Measurements from ENCODE around the gene SP140. TPM values are rescaled to one million over a fixed set of nuclear protein-coding genes. Genes with fewer than 3 reads are reported as not detected.
"Not testable (repeated sequence)": the region's sequence is repeated elsewhere in the genome, so short reads cannot be mapped to it uniquely, and the experiment has no call there.

The SP140 gene
- polyA plus RNA-seq, 2 donors = 0.28 to 0.71 TPM

GRCh38 chr2:230330725-230331124 lies 105.2 kb downstream of the SP140 start:
- H3K27ac ChIP-seq (ENCODE audit: low read depth in 2 of 2, low read length in 1 of 2) = no peak overlapping the region
- H3K36me3 ChIP-seq (ENCODE audit: control insufficient read depth in 2 of 2, insufficient read depth in 2 of 2, low read length in 1 of 2) = no peaks in the 10 kb centered on the region
- WGBS, 2 donors = 93% methylated on average over 7 of the region's 7 CpGs
- no peak overlapping the region for H3K4me3 ChIP-seq (ENCODE audit: low read depth in 1 of 2, low read length in 2 of 2)
- peaks cover 0 to 2% of the 10 kb centered on the region in 2 donors for H3K4me1 ChIP-seq (ENCODE audit: control insufficient read depth in 2 of 2, insufficient read depth in 2 of 2, low read length in 1 of 2)
- H3K27me3 ChIP-seq (ENCODE audit: control insufficient read depth in 1 of 2, insufficient read depth in 2 of 2, low read length in 2 of 2) = no peaks in the 10 kb centered on the region
- peaks cover 0 to 2% of the 10 kb centered on the region in 2 donors for H3K9me3 ChIP-seq (ENCODE audit: control insufficient read depth in 2 of 2, insufficient read depth in 1 of 2, low read depth in 1 of 2, low read length in 1 of 2)

GRCh38 chr2:230335461-230335863 lies 109.9 kb downstream of the SP140 start:
- Histone ChIP-seq H3K4me1 (ENCODE audit: control insufficient read depth in 2 of 2, insufficient read depth in 2 of 2, low read length in 1 of 2) (peaks cover 0 to 2% of the 10 kb centered on the region in 2 donors), H3K4me3 (ENCODE audit: low read depth in 1 of 2, low read length in 2 of 2) (no peak overlapping the region), H3K9me3 (ENCODE audit: control insufficient read depth in 2 of 2, insufficient read depth in 1 of 2, low read depth in 1 of 2, low read length in 1 of 2) (peaks cover 0 to 2% of the 10 kb centered on the region in 2 donors), H3K36me3 (ENCODE audit: control insufficient read depth in 2 of 2, insufficient read depth in 2 of 2, low read length in 1 of 2) (no peaks in the 10 kb centered on the region), H3K27me3 (ENCODE audit: control insufficient read depth in 1 of 2, insufficient read depth in 2 of 2, low read length in 2 of 2) (no peaks in the 10 kb centered on the region), H3K27ac (ENCODE audit: low read depth in 2 of 2, low read length in 1 of 2) (no peak overlapping the region)
- 47 to 53% methylated on average over 3 of the region's 3 CpGs for WGBS, 2 donors

- 78 to 80% methylated on average over 3 of the region's 3 CpGs for WGBS, 2 donors
- Histone ChIP-seq H3K27me3 (ENCODE audit: control insufficient read depth in 1 of 2, insufficient read depth in 2 of 2, low read length in 2 of 2) (no peaks in the 10 kb centered on the region), H3K36me3 (ENCODE audit: control insufficient read depth in 2 of 2, insufficient read depth in 2 of 2, low read length in 1 of 2) (no peaks in the 10 kb centered on the region), H3K4me3 (ENCODE audit: low read depth in 1 of 2, low read length in 2 of 2) (no peak overlapping the region), H3K9me3 (ENCODE audit: control insufficient read depth in 2 of 2, insufficient read depth in 1 of 2, low read depth in 1 of 2, low read length in 1 of 2) (no peaks in the 10 kb centered on the region), H3K4me1 (ENCODE audit: control insufficient read depth in 2 of 2, insufficient read depth in 2 of 2, low read length in 1 of 2) (no peaks in the 10 kb centered on the region), H3K27ac (ENCODE audit: low read depth in 2 of 2, low read length in 1 of 2) (no peak overlapping the region)
Measured at GRCh38 chr2:230335864-230336506, 110.4 kb downstream of the SP140 start.

- not testable (repeated sequence) for H3K9me3 ChIP-seq (ENCODE audit: control insufficient read depth in 2 of 2, insufficient read depth in 1 of 2, low read depth in 1 of 2, low read length in 1 of 2); H3K27me3 ChIP-seq (ENCODE audit: control insufficient read depth in 1 of 2, insufficient read depth in 2 of 2, low read length in 2 of 2); H3K27ac ChIP-seq (ENCODE audit: low read depth in 2 of 2, low read length in 1 of 2); H3K36me3 ChIP-seq (ENCODE audit: control insufficient read depth in 2 of 2, insufficient read depth in 2 of 2, low read length in 1 of 2); H3K4me3 ChIP-seq (ENCODE audit: low read depth in 1 of 2, low read length in 2 of 2); H3K4me1 ChIP-seq (ENCODE audit: control insufficient read depth in 2 of 2, insufficient read depth in 2 of 2, low read length in 1 of 2)
- WGBS, 2 donors = 88 to 91% methylated on average over 29 to 33 of the region's 33 CpGs
Measured at GRCh38 chr2:230341936-230342528, 116.5 kb downstream of the SP140 start.

- H3K27me3 ChIP-seq (ENCODE audit: control insufficient read depth in 1 of 2, insufficient read depth in 2 of 2, low read length in 2 of 2); H3K36me3 ChIP-seq (ENCODE audit: control insufficient read depth in 2 of 2, insufficient read depth in 2 of 2, low read length in 1 of 2); H3K4me1 ChIP-seq (ENCODE audit: control insufficient read depth in 2 of 2, insufficient read depth in 2 of 2, low read length in 1 of 2); H3K4me3 ChIP-seq (ENCODE audit: low read depth in 1 of 2, low read length in 2 of 2); H3K9me3 ChIP-seq (ENCODE audit: control insufficient read depth in 2 of 2, insufficient read depth in 1 of 2, low read depth in 1 of 2, low read length in 1 of 2); H3K27ac ChIP-seq (ENCODE audit: low read depth in 2 of 2, low read length in 1 of 2): not testable (repeated sequence)
- WGBS, 2 donors = 98% methylated on average over 2 of the region's 2 CpGs
Measured at GRCh38 chr2:230343041-230343624, 117.6 kb downstream of the SP140 start.

GRCh38 chr2:230343747-230344146 lies 118.2 kb downstream of the SP140 start:
- 74 to 75% methylated on average over 1 of the region's 1 CpG for WGBS, 2 donors
- Histone ChIP-seq H3K4me1 (ENCODE audit: control insufficient read depth in 2 of 2, insufficient read depth in 2 of 2, low read length in 1 of 2) (peaks cover 0 to 2% of the 10 kb centered on the region in 2 donors), H3K4me3 (ENCODE audit: low read depth in 1 of 2, low read length in 2 of 2) (no peak overlapping the region), H3K27me3 (ENCODE audit: control insufficient read depth in 1 of 2, insufficient read depth in 2 of 2, low read length in 2 of 2) (no peaks in the 10 kb centered on the region), H3K36me3 (ENCODE audit: control insufficient read depth in 2 of 2, insufficient read depth in 2 of 2, low read length in 1 of 2) (no peaks in the 10 kb centered on the region), H3K9me3 (ENCODE audit: control insufficient read depth in 2 of 2, insufficient read depth in 1 of 2, low read depth in 1 of 2, low read length in 1 of 2) (no peaks in the 10 kb centered on the region), H3K27ac (ENCODE audit: low read depth in 2 of 2, low read length in 1 of 2) (no peak overlapping the region)

- Histone ChIP-seq H3K27me3 (ENCODE audit: control insufficient read depth in 1 of 2, insufficient read depth in 2 of 2, low read length in 2 of 2) (no peaks in the 10 kb centered on the region), H3K27ac (ENCODE audit: low read depth in 2 of 2, low read length in 1 of 2) (no peak overlapping the region), H3K36me3 (ENCODE audit: control insufficient read depth in 2 of 2, insufficient read depth in 2 of 2, low read length in 1 of 2) (no peaks in the 10 kb centered on the region), H3K9me3 (ENCODE audit: control insufficient read depth in 2 of 2, insufficient read depth in 1 of 2, low read depth in 1 of 2, low read length in 1 of 2) (no peaks in the 10 kb centered on the region), H3K4me1 (ENCODE audit: control insufficient read depth in 2 of 2, insufficient read depth in 2 of 2, low read length in 1 of 2) (peaks cover 0 to 2% of the 10 kb centered on the region in 2 donors), H3K4me3 (ENCODE audit: low read depth in 1 of 2, low read length in 2 of 2) (no peak overlapping the region)
- WGBS, 2 donors = 98 to 100% methylated on average over 1 of the region's 1 CpG
Measured at GRCh38 chr2:230346465-230346864, 120.9 kb downstream of the SP140 start.

- no peaks in the 10 kb centered on the region for H3K36me3 ChIP-seq (ENCODE audit: control insufficient read depth in 2 of 2, insufficient read depth in 2 of 2, low read length in 1 of 2)
- H3K27me3 ChIP-seq (ENCODE audit: control insufficient read depth in 1 of 2, insufficient read depth in 2 of 2, low read length in 2 of 2) = no peaks in the 10 kb centered on the region
- H3K4me3 ChIP-seq (ENCODE audit: low read depth in 1 of 2, low read length in 2 of 2) = no peak overlapping the region
- H3K9me3 ChIP-seq (ENCODE audit: control insufficient read depth in 2 of 2, insufficient read depth in 1 of 2, low read depth in 1 of 2, low read length in 1 of 2) = no peaks in the 10 kb centered on the region
- peaks cover 0 to 2% of the 10 kb centered on the region in 2 donors for H3K4me1 ChIP-seq (ENCODE audit: control insufficient read depth in 2 of 2, insufficient read depth in 2 of 2, low read length in 1 of 2)
- 79 to 89% methylated on average over 1 of the region's 1 CpG for WGBS, 2 donors
- H3K27ac ChIP-seq (ENCODE audit: low read depth in 2 of 2, low read length in 1 of 2) = no peak overlapping the region
Measured at GRCh38 chr2:230346921-230347533, 121.5 kb downstream of the SP140 start.

GRCh38 chr2:230347659-230348305 lies 122.2 kb downstream of the SP140 start:
- peaks cover 0 to 2% of the 10 kb centered on the region in 2 donors for H3K4me1 ChIP-seq (ENCODE audit: control insufficient read depth in 2 of 2, insufficient read depth in 2 of 2, low read length in 1 of 2)
- 85 to 89% methylated on average over 6 of the region's 6 CpGs for WGBS, 2 donors
- no peak overlapping the region for H3K27ac ChIP-seq (ENCODE audit: low read depth in 2 of 2, low read length in 1 of 2)

More at GRCh38 chr2:230347659-230348305, 122.2 kb downstream of the SP140 start:
- Histone ChIP-seq H3K4me3 (ENCODE audit: low read depth in 1 of 2, low read length in 2 of 2) (no peak overlapping the region), H3K27me3 (ENCODE audit: control insufficient read depth in 1 of 2, insufficient read depth in 2 of 2, low read length in 2 of 2) (no peaks in the 10 kb centered on the region), H3K36me3 (ENCODE audit: control insufficient read depth in 2 of 2, insufficient read depth in 2 of 2, low read length in 1 of 2) (no peaks in the 10 kb centered on the region), H3K9me3 (ENCODE audit: control insufficient read depth in 2 of 2, insufficient read depth in 1 of 2, low read depth in 1 of 2, low read length in 1 of 2) (no peaks in the 10 kb centered on the region)

Data from esophagus (tissue), 2 donors.